ENCODE data around the gene GSTA4.

Gene GSTA4

GRCh38 chr6:53038141-53038540, 43.1 kb upstream of the GSTA4 start:
- H3K4me3 ChIP-seq (ENCODE audit: low read depth, low read length), result no peak overlapping the region
- no peak for TF ChIP-seq CTCF (IDR thresholded peaks at IDR 0.05; ENCODE audit: borderline replicate concordance, insufficient read depth, low read depth, low read length)

GRCh38 chr6:53035549-53036213, 40.6 kb upstream of the GSTA4 start:
- no peak overlapping the region for H3K4me3 ChIP-seq (ENCODE audit: low read depth, low read length)
- no peak for TF ChIP-seq CTCF (IDR thresholded peaks at IDR 0.05; ENCODE audit: borderline replicate concordance, insufficient read depth, low read depth, low read length)

- H3K4me3 ChIP-seq (ENCODE audit: low read depth, low read length), result no peak overlapping the region
- no peak for TF ChIP-seq CTCF (IDR thresholded peaks at IDR 0.05; ENCODE audit: borderline replicate concordance, insufficient read depth, low read depth, low read length)
These were observed 38.7 kb upstream of the GSTA4 start for GRCh38 chr6:53033764-53034163.

GRCh38 chr6:53032849-53033248, 37.8 kb upstream of the GSTA4 start:
- no peak overlapping the region for H3K4me3 ChIP-seq (ENCODE audit: low read depth, low read length)
- no peak for TF ChIP-seq CTCF (IDR thresholded peaks at IDR 0.05; ENCODE audit: borderline replicate concordance, insufficient read depth, low read depth, low read length)

- TF ChIP-seq CTCF (IDR thresholded peaks at IDR 0.05; ENCODE audit: borderline replicate concordance, insufficient read depth, low read depth, low read length), result no peak
- H3K4me3 ChIP-seq (ENCODE audit: low read depth, low read length), result no peak overlapping the region
These were observed 36.2 kb upstream of the GSTA4 start for GRCh38 chr6:53031281-53031680.

- no peak overlapping the region for H3K4me3 ChIP-seq (ENCODE audit: low read depth, low read length)
- TF ChIP-seq CTCF (IDR thresholded peaks at IDR 0.05; ENCODE audit: borderline replicate concordance, insufficient read depth, low read depth, low read length), result no peak
These were observed 34.7 kb upstream of the GSTA4 start for GRCh38 chr6:53029761-53030160.

GRCh38 chr6:53029257-53029656, 34.2 kb upstream of the GSTA4 start:
- H3K4me3 ChIP-seq (ENCODE audit: low read depth, low read length), result no peak overlapping the region
- TF ChIP-seq CTCF (IDR thresholded peaks at IDR 0.05; ENCODE audit: borderline replicate concordance, insufficient read depth, low read depth, low read length), result no peak

Data from GM12875 (cell line).